Fibroblast of lung (primary cell): Measurements from ENCODE around the gene FUBP1.

Experiments
- EZH2 ChIP-seq: IDR thresholded peaks from 2 replicates; pipeline ENCODE4 v1.5.1; 2012; ENCODE audit warnings: low read length, control low read depth, mild to moderate bottlenecking; ENCODE audit errors: missing control alignments
- TF ChIP-seq, protein P1 (sequence below), 2 donors: IDR thresholded peaks in 1 of 2; conservative IDR thresholded peaks in 1 of 2; 1 replicate in 1 of 2; 2 replicates in 1 of 2; pipeline ENCODE4 v1.5.1; 2011 to 2012; ENCODE audit warnings: low read length in 2 of 2, control low read depth in 1 of 2, inconsistent platforms in 1 of 2, low read depth in 1 of 2, mild to moderate bottlenecking in 1 of 2

GRCh38 chr1:77954521-77954920 lies 24.4 kb downstream of the FUBP1 start:
- TF ChIP-seq, protein P1, sequence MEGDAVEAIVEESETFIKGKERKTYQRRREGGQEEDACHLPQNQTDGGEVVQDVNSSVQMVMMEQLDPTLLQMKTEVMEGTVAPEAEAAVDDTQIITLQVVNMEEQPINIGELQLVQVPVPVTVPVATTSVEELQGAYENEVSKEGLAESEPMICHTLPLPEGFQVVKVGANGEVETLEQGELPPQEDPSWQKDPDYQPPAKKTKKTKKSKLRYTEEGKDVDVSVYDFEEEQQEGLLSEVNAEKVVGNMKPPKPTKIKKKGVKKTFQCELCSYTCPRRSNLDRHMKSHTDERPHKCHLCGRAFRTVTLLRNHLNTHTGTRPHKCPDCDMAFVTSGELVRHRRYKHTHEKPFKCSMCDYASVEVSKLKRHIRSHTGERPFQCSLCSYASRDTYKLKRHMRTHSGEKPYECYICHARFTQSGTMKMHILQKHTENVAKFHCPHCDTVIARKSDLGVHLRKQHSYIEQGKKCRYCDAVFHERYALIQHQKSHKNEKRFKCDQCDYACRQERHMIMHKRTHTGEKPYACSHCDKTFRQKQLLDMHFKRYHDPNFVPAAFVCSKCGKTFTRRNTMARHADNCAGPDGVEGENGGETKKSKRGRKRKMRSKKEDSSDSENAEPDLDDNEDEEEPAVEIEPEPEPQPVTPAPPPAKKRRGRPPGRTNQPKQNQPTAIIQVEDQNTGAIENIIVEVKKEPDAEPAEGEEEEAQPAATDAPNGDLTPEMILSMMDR (conservative IDR thresholded peaks at IDR 0.05 in 1 of 2, IDR thresholded peaks at IDR 0.05 in 1 of 2; ENCODE audit: low read depth in 1 of 2, low read length in 2 of 2): no peak
- no peak for TF ChIP-seq EZH2
